Endothelial cell of umbilical vein (primary cell): ENCODE measurements around the gene TMPRSS5.
A peak's percentile ranks its signal among the peaks of the same experiment; 100 is the strongest.

ENCODE experiments used
- EZH2 ChIP-seq: IDR thresholded peaks from 2 replicates; pipeline ENCODE4 v1.6.1; 2012; ENCODE audit warnings: borderline replicate concordance, low read depth, mild to moderate bottlenecking, moderate library complexity, low read length, inconsistent platforms; ENCODE audit not compliant: severe bottlenecking
- GATA2 ChIP-seq: IDR thresholded peaks from 2 replicates; pipeline ENCODE4 v1.7.0; 2011; ENCODE audit warnings: low read depth, mild to moderate bottlenecking, moderate library complexity, mixed read lengths, low read length; ENCODE audit not compliant: insufficient read length, insufficient read depth
- MYC ChIP-seq: IDR thresholded peaks from one replicate; pipeline ENCODE4 v1.6.1; 2011; ENCODE audit warnings: mild to moderate bottlenecking, low read depth, low read length
- POLR2A ChIP-seq: IDR thresholded peaks from 2 replicates; pipeline ENCODE4 v1.6.1; 2012; ENCODE audit warnings: low read depth, mild to moderate bottlenecking, control low read depth, low read length
- POLR2AphosphoS5 ChIP-seq: IDR thresholded peaks from 2 replicates; pipeline ENCODE4 v1.6.1; 2012; ENCODE audit warnings: low read depth, mild to moderate bottlenecking, control low read depth, low read length, moderate library complexity; ENCODE audit not compliant: insufficient read depth
- TF ChIP-seq, protein P1 (sequence below), 2 donors: IDR thresholded peaks; 1 replicate in 1 of 2; 2 replicates in 1 of 2; pipeline ENCODE4 v1.5.1; 2011; ENCODE audit warnings: low read length in 2 of 2, mild to moderate bottlenecking in 2 of 2, moderate library complexity in 2 of 2, control low read depth in 1 of 2, inconsistent platforms in 1 of 2, low read depth in 1 of 2; ENCODE audit not compliant: insufficient read depth in 1 of 2; ENCODE audit errors: extremely low read depth in 1 of 2

DNA sequence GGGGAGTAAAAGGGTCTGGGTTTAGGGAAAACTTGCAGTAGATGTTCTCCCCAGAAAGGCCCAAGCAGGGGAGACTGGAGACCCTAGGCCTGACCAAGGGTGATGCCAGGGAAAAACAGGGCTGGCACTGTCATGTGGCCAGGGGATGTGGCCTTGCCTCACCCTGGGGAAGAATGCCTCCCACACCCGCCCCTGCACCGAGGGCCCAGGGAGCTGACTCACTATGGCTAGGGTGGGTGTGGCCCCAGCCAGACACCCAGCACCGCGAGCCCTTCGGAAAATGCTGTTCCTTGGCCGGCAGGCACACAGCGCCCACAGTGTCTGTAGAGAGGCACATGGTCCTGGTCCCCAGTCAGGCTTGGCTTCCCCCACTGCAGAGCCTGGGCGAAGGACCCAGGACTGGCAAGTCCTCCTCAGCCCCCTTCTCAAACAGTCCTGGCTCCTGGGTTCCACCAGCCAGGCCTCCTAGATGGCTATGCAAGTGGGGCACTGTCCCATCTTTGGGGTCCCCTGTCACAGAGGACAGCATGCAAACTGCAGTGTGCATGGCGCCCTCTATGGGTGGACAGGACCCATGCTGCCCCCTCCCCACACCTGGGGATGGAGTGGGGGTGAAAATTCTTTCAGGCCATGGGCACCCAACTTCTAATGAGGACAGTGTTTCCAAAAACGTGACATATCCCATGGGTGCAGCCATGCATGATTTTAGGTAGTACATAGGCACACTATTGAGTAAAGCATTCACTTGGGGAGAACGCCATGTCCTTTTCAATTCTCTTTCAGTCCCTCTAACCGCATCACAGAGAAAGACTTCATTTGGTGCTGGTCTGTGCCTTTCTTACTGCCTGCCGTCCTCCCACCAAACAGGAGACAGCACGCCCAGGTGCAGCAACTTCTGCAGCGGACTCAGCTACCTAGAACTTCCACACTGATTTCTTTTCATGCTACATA is 15.2 kb downstream of the TMPRSS5 start:
- TF ChIP-seq POLR2AphosphoS5 = no peak
- TF ChIP-seq POLR2A = no peak
- TF ChIP-seq, protein P1, sequence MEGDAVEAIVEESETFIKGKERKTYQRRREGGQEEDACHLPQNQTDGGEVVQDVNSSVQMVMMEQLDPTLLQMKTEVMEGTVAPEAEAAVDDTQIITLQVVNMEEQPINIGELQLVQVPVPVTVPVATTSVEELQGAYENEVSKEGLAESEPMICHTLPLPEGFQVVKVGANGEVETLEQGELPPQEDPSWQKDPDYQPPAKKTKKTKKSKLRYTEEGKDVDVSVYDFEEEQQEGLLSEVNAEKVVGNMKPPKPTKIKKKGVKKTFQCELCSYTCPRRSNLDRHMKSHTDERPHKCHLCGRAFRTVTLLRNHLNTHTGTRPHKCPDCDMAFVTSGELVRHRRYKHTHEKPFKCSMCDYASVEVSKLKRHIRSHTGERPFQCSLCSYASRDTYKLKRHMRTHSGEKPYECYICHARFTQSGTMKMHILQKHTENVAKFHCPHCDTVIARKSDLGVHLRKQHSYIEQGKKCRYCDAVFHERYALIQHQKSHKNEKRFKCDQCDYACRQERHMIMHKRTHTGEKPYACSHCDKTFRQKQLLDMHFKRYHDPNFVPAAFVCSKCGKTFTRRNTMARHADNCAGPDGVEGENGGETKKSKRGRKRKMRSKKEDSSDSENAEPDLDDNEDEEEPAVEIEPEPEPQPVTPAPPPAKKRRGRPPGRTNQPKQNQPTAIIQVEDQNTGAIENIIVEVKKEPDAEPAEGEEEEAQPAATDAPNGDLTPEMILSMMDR (IDR thresholded peaks at IDR 0.05; ENCODE audit: extremely low read depth in 1 of 2, insufficient read depth in 1 of 2, low read depth in 1 of 2, low read length in 2 of 2) = peak; percentile 18 to 19
- TF ChIP-seq EZH2 = no peak
- no peak for TF ChIP-seq MYC
- no peak for TF ChIP-seq GATA2
